Muscle layer of duodenum (tissue), 2 donors: ENCODE measurements around the gene CD68.

Source experiments
- H3K27ac ChIP-seq: one replicate; pipeline ENCODE4 v1.7.0; 2013; ENCODE audit warnings: mild to moderate bottlenecking, low read length
- H3K27me3 ChIP-seq: one replicate; pipeline ENCODE4 v1.7.0; 2013; ENCODE audit warnings: low read depth, mild to moderate bottlenecking, control low read depth, low read length
- H3K36me3 ChIP-seq, 2 donors: one replicate each; pipeline ENCODE4 v1.7.0; 2013; ENCODE audit warnings: low read length in 2 of 2, control low read depth in 1 of 2, mild to moderate bottlenecking in 1 of 2; ENCODE audit not compliant: insufficient read depth in 2 of 2, control insufficient read depth in 1 of 2
- H3K4me1 ChIP-seq, 2 donors: one replicate each; pipeline ENCODE4 v1.7.0; 2013; ENCODE audit warnings: low read length in 2 of 2, mild to moderate bottlenecking in 2 of 2, control low read depth in 1 of 2, moderate library complexity in 1 of 2; ENCODE audit not compliant: insufficient read depth in 2 of 2, control insufficient read depth in 1 of 2
- H3K4me3 ChIP-seq, 2 donors: one replicate each; pipeline ENCODE4 v1.7.0; 2013; ENCODE audit warnings: low read length in 2 of 2, low read depth in 1 of 2, mild to moderate bottlenecking in 1 of 2
- H3K9me3 ChIP-seq, 2 donors: one replicate each; pipeline ENCODE4 v1.7.0; 2013; ENCODE audit warnings: low read length in 2 of 2, control low read depth in 1 of 2, mild to moderate bottlenecking in 1 of 2; ENCODE audit not compliant: control insufficient read depth in 1 of 2
- donor health status: healthy.

CD68 gene

DNA sequence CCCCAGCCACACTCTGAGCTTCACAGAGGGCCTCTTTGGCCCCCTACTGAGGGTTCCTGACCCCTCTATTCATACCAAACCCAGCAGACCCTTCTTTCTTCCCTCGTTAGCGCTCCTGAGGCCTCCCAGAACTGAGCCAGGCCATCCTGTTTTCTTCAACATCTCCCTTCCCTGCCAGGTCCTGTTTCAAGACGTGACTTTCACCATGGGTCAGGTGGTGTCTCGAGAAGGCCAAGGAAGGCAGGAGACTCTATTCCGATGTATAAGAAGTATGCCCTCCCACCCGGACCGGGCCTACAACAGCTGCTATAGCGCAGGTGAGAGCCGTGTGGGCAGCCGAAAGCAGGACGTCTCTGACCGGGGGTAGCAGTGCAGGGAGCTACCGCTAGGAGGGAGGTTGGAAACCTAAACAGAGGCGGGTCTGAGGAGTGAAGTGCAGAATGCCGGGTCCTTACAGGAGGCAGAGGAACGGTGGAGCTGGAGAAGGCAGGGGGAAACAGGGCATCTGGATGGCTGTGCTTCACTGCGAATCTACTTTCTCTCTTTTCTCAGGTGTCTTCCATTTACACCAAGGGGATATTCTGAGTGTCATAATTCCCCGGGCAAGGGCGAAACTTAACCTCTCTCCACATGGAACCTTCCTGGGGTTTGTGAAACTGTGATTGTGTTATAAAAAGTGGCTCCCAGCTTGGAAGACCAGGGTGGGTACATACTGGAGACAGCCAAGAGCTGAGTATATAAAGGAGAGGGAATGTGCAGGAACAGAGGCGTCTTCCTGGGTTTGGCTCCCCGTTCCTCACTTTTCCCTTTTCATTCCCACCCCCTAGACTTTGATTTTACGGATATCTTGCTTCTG is 19.0 kb upstream of the CD68 start:
- Histone ChIP-seq H3K4me3 (peak overlapping the region; percentile 70 to 96), H3K4me1 (peaks cover 41 to 66% of the 10 kb centered on the region in 2 donors), H3K9me3 (no peaks in the 10 kb centered on the region), H3K36me3 (peaks cover 19 to 27% of the 10 kb centered on the region in 2 donors), H3K27me3 (no peaks in the 10 kb centered on the region), H3K27ac (peak overlapping the region; percentile 97)

DNA sequence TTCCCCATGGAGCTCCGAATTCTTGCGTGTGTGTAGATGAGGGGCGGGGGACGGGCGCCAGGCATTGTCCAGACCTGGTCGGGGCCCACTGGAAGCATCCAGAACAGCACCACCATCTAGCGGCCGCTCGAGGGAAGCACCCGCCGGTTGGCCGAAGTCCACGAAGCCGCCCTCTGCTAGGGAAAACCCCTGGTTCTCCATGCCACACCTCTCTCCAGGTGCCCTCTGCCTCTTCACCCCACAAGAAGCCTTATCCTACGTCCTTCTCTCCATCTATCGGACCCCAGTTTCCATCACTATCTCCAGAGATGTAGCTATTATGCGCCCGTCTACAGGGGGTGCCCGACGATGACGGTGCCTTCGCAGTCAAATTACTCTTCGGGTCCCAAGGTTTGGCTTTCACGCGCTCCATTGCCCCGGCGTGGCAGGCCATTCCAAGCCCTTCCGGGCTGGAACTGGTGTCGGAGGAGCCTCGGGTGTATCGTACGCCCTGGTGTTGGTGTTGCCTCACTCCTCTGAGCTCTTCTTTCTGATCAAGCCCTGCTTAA is 18.3 kb upstream of the CD68 start:
- Histone ChIP-seq H3K27ac (peak overlapping the region; percentile 97), H3K4me3 (peak overlapping the region; percentile 70 to 96), H3K4me1 (peaks cover 41 to 66% of the 10 kb centered on the region in 2 donors), H3K27me3 (no peaks in the 10 kb centered on the region), H3K9me3 (no peaks in the 10 kb centered on the region), H3K36me3 (peaks cover 26 to 31% of the 10 kb centered on the region in 2 donors)

DNA sequence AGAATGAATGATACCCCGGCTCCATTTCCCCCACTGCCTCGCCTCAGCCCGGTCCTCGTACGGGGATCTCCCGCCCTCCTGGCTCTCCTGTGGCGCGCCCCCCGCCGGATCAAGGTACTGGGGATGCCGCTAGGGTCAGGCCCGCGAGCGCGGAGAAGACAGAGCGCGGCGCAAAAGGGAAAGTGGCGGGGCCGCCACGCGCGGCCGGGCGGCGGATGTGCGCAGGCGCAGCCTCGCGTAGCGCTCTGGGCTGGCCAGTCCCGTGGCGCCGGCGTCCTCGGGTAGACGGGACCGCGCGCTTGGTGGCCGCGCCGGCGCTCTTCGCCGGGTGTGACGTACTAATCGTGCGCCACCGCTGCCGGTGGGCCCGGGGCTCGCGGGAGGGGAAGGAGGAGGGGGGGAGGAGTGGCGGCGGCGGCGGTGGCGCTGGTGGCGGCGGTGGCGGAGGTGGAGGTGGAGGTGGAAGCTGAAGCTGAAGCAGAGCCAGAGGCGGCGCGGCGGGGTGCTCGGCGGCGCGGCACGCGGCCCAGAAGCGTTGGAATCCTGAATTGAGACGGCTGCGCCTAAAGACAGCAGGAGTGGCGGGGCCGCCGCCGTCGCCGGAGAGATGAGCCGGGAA is 17.7 kb upstream of the CD68 start, which contains the start of gene SENP3:
Gene SENP3, plus strand, starts transcription at position 331 of the 619 bp plus-strand sequence. CDS start 1,158 bp downstream, outside the sequence.
- Histone ChIP-seq H3K4me3 (peak within 1 kb of the TSS; percentile 90 to 96), H3K9me3 (no peaks in the 10 kb centered on the region), H3K36me3 (peaks cover 27 to 31% of the 10 kb centered on the region in 2 donors), H3K4me1 (peaks cover 41 to 66% of the 10 kb centered on the region in 2 donors), H3K27me3 (no peaks in the 10 kb centered on the region), H3K27ac (peak within 1 kb of the TSS; percentile 97)

DNA sequence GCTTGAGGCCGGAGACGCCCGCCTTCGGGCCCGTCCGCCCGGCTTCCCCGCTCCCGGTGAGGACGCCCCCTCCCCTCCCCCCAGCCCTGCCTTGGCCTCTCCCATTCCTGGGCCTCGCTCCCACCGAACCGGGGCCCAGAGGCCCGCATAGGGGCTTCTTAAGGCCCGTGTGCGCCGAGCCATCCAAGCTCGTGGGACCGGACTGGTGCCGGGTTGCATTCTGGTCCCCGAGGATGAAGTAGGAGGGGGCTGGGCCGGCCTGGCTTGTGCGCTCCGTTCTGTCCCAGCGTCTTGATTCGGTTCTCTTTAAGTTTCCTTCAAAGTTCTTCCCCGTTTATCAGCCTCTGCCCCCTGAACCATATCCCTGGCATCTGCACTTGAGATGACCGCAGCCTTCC is 17.2 kb upstream of the CD68 start:
- peaks cover 41 to 63% of the 10 kb centered on the region in 2 donors for H3K4me1 ChIP-seq

DNA sequence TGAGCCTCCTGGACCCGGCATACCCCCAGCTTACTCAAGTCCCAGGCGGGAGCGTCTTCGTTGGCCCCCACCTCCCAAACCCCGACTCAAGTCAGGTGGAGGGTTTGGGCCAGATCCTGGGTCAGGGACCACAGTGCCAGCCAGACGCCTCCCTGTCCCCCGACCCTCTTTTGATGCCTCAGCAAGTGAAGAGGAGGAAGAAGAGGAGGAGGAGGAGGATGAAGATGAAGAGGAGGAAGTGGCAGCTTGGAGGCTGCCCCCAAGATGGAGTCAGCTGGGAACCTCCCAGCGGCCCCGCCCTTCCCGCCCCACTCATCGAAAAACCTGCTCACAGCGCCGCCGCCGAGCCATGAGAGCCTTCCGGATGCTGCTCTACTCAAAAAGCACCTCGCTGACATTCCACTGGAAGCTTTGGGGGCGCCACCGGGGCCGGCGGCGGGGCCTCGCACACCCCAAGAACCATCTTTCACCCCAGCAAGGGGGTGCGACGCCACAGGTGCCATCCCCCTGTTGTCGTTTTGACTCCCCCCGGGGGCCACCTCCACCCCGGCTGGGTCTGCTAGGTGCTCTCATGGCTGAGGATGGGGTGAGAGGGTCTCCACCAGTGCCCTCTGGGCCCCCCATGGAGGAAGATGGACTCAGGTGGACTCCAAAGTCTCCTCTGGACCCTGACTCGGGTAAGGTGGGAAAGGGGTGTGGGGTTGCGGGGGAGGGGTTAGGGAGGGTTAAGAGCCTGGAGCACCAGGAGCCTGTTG is 16.1 kb upstream of the CD68 start:
- Histone ChIP-seq H3K4me1 (peaks cover 36 to 53% of the 10 kb centered on the region in 2 donors), H3K27me3 (no peaks in the 10 kb centered on the region), H3K4me3 (peak overlapping the region in 1 of 2 donors; percentile 96), H3K27ac (no peak overlapping the region), H3K9me3 (no peaks in the 10 kb centered on the region), H3K36me3 (peaks cover 30 to 40% of the 10 kb centered on the region in 2 donors)

More for the DNA sequence above, 17.2 kb upstream of the CD68 start:
- no peaks in the 10 kb centered on the region for H3K27me3 ChIP-seq
- peak overlapping the region; percentile 90 to 96 for H3K4me3 ChIP-seq
- no peaks in the 10 kb centered on the region for H3K9me3 ChIP-seq
- H3K27ac ChIP-seq: peak overlapping the region; percentile 67
- H3K36me3 ChIP-seq: peaks cover 30 to 34% of the 10 kb centered on the region in 2 donors

DNA sequence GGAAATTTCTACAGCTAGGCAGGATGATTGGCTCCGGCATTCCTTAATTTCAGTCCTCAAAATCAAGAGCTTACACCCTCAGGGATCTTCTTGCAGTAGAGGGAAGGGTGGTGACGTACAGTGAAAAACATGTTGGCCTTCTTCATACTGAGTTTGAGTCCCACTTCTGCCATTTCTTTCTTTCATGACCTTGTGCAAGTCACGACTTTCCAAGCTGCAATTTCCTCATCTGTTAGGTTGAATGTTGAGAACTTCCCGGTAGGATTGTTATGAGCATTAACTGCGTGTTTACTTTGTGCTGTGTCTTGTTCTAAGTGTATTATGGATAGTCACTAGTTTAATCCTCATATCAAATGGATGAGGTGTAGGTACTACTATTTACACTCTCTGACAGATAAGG is 9.9 kb upstream of the CD68 start:
- Histone ChIP-seq H3K36me3 (peaks cover 44 to 56% of the 10 kb centered on the region in 2 donors), H3K4me3 (no peak overlapping the region), H3K27me3 (no peaks in the 10 kb centered on the region), H3K9me3 (no peaks in the 10 kb centered on the region), H3K27ac (no peak overlapping the region), H3K4me1 (peaks cover 5 to 15% of the 10 kb centered on the region in 2 donors)

DNA sequence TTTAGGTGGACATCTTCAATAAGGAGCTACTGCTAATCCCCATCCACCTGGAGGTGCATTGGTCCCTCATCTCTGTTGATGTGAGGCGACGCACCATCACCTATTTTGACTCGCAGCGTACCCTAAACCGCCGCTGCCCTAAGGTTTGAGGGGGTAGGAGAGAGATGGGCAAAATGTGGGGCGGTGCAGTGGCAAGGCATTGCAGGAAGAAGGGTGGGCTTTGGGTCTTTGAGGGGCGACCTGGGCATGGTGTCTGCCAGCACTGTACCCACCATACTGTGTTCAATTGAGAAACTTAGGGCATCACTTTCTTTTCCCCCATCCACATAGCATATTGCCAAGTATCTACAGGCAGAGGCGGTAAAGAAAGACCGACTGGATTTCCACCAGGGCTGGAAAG is 9.1 kb upstream of the CD68 start:
- no peak overlapping the region for H3K4me3 ChIP-seq
- H3K27ac ChIP-seq: no peak overlapping the region
- H3K36me3 ChIP-seq: peaks cover 45 to 56% of the 10 kb centered on the region in 2 donors
- H3K27me3 ChIP-seq: no peaks in the 10 kb centered on the region
- H3K9me3 ChIP-seq: no peaks in the 10 kb centered on the region
- H3K4me1 ChIP-seq: peaks cover 10 to 20% of the 10 kb centered on the region in 2 donors

DNA sequence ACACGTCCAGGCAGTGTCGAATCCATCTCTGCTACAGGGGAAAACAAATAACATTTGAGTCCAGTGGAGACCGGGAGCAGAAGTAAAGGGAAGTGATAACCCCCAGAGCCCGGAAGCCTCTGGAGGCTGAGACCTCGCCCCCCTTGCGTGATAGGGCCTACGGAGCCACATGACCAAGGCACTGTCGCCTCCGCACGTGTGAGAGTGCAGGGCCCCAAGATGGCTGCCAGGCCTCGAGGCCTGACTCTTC is 7.2 kb upstream of the CD68 start:
- Histone ChIP-seq H3K9me3 (no peaks in the 10 kb centered on the region), H3K27ac (peak overlapping the region; percentile 98), H3K36me3 (peaks cover 50 to 66% of the 10 kb centered on the region in 2 donors), H3K4me1 (peaks cover 10 to 37% of the 10 kb centered on the region in 2 donors), H3K27me3 (no peaks in the 10 kb centered on the region), H3K4me3 (peak overlapping the region; percentile 53 to 83)

DNA sequence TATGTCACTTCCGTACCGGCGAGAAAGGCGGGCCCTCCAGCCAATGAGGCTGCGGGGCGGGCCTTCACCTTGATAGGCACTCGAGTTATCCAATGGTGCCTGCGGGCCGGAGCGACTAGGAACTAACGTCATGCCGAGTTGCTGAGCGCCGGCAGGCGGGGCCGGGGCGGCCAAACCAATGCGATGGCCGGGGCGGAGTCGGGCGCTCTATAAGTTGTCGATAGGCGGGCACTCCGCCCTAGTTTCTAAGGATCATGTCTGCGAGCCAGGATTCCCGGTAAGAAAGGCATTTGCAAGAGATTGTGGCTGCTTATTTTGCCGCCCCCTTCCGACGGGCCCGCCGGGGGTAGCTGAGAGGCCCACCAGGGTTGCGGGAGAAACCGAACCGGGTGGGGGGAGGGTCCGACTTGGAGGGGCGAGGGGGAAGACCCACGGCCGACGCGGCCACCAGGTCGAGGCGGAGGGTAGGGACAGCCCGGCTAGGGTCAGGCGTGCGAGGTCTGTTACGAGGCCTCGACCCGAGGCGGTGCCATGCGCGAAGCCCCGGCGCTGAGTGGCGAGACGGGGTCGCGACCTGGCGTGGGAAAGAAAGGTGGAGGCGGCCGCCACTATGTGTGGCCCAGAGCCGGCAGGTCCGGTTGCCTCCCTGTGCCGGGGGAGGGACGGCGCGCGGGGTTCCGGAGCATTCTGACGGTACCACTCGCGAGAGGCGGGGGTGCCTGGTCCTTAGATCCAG is 6.7 kb upstream of the CD68 start:
- Histone ChIP-seq H3K4me1 (peaks cover 10 to 37% of the 10 kb centered on the region in 2 donors), H3K36me3 (peaks cover 55 to 67% of the 10 kb centered on the region in 2 donors), H3K27me3 (no peaks in the 10 kb centered on the region), H3K27ac (peak overlapping the region; percentile 98), H3K9me3 (no peaks in the 10 kb centered on the region), H3K4me3 (peak overlapping the region; percentile 74 to 86)

DNA sequence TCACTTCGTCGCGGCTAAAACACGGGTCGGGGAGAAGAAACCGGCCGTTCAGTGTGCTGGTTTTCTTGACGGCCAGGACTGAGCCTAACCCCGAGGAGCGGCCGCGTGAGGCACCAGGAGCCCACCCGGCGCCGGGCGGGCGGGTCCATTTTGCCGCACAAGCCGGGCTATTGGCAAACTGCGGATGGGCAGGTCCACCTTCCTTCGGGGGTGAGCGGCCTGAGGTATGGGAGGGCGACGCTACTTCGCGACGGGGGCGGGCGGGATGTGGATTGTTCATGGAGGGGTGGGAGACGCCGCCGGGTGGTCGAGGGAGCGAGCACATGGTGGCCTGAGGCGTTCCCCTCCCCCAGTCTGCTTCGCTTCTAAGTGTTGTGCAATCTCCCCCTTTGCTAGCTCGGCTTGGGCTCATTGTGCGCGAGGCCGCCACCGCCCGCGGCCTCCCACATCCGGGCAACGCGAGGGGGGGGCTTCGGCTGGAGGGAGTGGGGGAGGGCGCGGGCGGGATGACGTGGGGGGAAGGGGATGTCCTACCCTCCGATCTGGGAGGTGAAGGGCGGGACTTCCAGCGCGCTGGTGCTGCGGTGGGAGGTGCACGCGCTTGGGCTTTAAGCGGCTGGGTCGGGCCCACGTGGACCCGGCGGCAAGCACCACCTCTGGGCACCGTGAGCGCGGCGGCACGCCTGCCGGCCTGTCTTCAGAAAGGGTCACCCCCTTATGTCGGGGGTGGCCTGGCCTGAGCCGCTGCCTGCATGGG is 5.9 kb upstream of the CD68 start:
- Histone ChIP-seq H3K4me1 (peaks cover 10 to 37% of the 10 kb centered on the region in 2 donors), H3K27ac (peak overlapping the region; percentile 95), H3K4me3 (peak overlapping the region; percentile 74 to 86)

More for the DNA sequence above, 5.9 kb upstream of the CD68 start:
- H3K36me3 ChIP-seq: peaks cover 60 to 72% of the 10 kb centered on the region in 2 donors
- no peaks in the 10 kb centered on the region for H3K9me3 ChIP-seq
- H3K27me3 ChIP-seq: no peaks in the 10 kb centered on the region
